Measurements from ENCODE around the gene ADGRL3.
"Not testable (repeated sequence)": the region's sequence is repeated elsewhere in the genome, so short reads cannot be mapped to it uniquely, and the experiment has no call there.

Gene ADGRL3

DNA sequence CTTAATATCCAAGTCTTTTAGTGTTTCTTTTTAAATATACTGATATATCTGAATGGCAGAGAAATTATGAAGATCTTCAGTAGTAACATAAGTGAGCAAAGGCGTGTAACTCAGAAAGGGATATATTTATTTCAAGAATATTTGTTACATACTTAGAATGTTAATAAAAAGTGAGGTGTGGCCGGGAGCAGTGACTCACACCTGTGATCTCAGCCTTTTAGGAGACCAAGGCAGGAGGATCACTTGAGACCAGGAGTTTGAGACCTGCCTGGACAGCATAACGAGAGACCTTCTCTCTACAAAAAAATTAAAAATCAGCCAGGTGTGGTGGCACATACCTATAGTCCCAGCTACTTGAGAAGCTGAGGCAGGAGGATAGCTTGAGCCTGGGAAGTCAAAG, 651.0 kb downstream of the ADGRL3 start:
- no peak for DNase-seq

DNA sequence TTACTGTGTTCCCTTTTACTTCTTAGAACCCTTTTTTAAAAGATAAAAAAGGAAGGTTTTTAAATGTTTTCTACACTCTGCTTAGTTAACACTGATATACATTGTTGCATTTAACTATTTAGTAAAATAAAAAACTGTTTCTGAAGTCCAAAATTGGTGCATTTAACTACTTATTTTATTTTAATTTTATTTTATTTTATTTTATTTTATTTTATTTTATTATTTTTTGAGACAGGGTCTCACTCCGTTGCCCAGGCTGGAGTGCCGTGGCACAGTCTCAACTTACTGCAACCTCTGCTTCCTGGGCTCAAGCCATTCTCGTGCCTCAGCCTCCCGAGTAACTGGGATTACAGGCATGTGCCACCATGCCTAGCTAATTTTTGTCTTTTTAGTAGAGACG, 652.0 kb downstream of the ADGRL3 start:
- DNase-seq = not testable (repeated sequence)

DNA sequence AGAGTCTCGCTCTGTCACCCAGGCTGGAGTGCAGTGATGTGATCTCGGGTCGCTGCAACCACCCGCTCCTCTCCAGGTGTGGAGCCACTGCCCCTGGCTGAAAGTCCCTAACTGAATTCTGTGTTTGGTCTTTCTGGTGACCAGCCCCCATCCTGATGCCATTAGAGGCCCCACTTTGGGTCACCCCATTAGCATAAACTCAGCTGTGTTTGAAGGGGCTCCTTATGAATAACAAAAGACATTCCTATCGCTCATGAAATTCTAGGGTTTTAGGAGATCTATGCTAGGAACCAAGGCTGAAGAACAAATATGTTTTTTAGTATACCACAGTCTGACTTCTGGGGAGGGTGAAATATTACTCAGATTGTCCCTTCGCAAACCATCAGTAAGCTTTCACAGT, 652.9 kb downstream of the ADGRL3 start:
- no peak for DNase-seq

DNA sequence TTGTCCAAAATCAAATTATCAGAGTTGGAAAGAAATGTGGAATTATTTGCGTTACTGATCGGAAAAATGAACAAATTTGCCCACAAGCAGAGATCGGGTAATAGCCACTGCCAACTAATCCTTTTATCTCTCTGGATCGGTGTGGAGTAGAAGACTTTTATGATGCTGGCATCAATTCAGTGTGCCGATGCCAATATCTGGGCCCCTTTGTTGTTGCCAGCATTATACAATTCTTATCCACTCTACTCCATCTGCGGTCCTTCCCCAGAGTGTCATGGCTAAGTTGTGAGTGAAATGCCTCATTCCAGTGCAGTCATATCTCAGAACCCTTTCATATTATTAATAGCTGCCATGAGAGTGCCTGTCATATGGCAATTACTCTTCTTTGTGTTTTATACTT, 660.2 kb downstream of the ADGRL3 start:
- no peak for DNase-seq

DNA sequence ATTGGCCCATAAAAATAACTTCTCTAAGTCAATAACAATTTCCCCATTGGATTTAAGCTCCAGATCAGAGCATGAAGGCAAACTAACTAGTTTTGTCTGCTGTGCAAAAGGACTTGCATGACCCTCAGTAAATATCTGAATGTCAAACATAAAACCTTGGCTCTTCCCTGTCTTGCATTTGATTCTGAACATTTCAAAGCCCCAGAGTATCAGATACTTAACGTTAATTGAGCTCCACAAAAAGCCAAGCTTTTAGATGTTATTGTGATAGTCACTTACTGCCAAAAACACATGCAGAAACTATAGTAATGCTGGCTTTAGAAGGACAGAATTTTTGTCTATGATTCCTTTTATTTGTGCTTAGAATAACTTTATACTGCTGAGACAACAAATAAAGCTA, 664.2 kb downstream of the ADGRL3 start:
- no peak for DNase-seq

DNA sequence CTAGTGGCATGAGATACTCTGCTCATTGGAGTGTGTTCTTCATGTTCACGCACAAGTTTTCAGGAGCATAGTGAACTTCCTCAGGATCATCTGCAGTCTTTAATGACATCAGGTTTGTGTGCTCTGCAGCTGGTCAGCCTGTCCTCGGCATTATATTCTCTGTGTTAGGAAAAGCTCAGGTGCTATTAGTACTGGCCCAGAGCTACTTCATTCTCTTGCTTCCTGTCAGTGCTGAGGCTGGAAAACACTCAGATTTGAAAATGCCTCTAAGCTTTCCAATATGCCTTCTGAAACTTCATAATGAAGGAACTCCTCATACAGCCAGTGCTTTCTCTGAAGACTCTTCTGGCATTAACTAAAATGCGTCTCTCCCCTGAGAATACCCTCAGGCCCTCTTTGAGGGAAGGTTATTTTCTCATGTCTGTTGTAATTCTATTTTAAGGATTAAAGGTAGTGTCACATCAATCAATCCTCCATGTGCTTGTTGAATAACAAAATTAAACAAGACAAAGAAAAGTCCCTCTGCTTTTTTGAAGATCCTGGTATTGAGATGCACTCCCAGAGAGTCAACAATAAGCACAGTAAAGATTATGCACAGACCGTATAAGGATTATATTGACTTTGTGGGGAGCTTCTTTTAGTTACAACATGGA, 666.4 kb downstream of the ADGRL3 start:
- DNase-seq = no peak

DNA sequence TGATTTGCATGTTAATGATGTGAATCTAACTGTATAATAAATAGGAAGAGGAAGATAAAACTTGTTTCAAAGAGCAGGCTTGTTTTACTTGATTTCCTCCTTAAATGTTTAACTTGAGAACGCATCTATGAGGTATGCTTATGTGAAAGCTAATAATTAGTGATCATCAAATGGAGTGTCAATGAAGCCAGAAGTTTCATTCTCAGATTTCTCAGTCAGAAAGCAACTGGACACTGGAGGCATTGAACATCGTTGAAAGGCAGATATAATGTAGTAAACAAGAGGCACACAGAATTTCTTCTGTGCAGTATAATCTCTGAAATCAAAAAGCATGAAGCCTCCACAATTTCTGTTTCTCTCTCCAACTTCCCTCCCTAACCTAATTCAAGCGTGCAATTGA, 672.9 kb downstream of the ADGRL3 start:
- no peak for DNase-seq

DNA sequence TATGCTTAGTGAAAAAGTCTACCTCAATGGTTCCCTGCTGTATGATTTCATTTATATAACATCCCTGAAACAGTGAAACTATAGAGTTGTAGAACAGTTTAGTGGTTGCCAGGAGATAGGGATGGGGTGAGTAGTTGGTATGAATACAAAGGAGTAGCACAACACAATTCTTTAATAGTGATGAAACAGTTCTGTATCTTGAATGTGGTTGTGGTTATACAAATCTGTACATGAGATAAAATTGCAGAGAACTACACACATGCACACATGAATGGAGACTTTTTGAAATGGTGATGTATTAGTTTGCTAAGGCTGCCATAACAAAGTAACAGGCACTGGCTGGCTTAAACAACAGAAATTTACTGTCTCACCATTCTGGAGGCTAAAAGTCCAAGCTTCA, 677.1 kb downstream of the ADGRL3 start:
- no peak for DNase-seq

DNA sequence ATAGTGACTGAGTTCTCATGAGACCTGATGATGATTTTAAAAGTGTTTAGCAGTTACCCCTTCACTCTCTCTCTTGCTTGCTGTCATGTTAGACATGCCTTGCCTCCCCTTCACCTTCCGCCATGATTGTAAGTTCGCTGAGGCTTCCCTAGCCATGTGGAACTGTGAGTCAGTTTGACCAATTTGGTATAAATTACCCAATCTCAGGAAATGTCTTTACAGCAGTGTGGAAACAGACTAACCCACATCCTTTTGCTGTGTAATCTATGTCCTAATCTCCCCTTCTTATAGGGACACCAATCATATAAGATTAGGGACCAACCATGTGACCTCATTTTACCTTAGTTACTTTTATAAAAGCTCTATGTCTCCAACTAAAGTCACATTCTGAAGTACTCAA, 677.8 kb downstream of the ADGRL3 start:
- no peak for DNase-seq

DNA sequence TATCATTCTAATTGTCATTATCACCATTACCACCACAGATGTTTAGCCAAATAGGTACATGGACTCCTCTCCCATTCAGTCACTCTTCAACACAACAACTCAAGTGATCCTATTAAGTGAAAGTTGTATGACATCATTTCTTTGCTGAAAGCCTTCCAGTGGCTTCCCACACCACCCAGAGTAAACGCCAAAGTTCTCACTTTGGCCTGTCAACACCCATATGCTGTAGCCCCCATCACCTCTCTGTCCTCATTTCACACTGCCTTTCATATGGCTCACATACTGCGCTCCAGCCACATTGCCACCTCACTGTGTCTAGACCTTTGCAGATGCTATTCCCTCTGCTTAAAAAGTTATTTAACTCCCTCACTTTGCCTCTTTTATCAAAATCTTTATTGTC, 682.3 kb downstream of the ADGRL3 start:
- no peak for DNase-seq

DNA sequence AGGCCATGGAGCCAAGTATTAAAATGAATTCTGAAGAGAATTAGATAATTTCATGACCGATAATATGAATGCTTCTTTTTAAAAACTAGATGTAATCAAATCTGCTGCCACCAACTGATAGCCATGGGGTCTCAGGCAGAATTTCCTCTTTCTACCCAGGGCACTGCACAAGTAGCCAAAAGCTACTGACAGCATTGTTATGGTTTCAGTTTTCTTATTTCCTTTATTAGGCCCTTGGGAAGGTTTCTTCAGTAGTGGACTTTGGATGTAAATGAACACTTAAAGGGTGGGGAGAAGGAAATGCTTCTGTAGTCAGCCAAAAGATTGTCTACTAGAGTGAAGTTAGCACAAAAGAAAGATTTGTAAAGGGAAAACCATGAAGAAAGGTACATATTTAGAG, 686.0 kb downstream of the ADGRL3 start:
- no peak for DNase-seq

DNA sequence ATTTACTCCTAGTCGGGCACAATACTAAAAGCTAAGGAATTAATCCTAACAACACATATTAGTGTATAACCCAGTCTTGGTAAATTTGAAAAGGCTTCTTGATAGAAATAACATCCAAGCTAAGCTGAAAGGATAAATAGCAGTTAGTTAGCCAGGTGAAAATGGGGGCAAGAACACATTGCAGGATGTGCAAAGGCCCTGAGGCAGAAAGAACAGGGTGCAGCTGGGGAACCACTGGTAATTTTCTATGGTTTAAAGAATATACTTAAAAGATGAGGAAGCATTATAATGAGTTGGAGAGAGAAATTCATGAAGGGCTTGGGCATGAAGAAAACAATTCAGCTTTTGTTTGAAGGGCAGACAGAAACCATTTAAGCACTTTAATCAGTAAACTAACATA, 689.0 kb downstream of the ADGRL3 start:
- no peak for DNase-seq

DNA sequence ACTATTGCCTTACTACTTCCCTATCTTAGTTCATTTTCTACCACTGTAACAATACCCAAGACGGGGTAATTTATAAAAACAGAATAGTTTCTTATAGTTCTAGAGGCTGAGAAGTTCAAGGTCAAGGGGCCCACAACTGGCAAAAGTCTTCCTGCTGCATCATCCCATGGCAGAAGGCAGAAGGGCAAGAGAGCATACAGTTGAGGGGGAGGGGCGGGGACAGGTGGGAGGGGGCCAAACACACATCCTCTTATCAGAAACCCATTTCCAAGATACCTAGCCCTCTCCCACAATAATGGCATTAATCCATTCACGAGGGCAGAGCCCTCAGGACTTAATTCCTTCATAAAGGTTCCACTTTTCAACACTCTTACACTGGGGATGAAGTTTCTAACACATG, 690.2 kb downstream of the ADGRL3 start:
- DNase-seq = no peak

DNA sequence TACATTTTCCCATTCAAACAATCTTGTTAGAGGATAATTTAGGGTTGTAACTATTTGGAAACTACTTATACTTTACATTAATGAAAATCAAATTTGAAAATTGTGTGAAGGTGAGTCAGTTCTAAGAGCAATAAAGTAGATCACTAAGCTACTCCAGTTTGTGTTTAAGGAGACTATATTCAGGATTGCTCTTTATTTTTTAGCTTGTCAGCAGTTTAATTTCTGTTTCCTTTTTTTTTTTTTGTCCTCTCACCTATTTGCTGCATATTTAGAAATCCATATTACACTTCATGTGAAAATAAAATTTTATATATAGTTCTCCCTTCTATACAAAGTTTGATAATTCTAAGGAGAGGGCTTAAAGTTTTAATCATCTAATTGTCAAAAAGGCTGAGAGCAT, 691.8 kb downstream of the ADGRL3 start:
- DNase-seq = no peak

DNA sequence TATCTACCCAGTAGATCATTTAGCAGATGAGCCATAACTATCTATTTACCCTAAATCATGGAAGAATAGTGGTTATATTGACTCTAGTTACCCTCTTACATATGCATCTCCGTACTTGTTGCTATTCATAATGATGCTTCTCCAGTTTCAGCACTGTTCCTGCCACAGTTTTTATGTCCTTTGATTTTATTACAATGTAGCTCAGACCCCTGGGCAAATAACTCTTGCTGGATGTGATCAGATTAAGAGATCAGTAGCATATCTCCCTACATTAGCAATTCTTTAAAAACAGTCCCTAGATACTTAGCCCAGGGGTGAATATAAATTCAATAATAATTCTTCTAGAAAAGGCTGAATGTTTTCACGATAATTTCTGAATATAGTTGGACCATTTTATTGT, 696.5 kb downstream of the ADGRL3 start:
- DNase-seq = no peak

DNA sequence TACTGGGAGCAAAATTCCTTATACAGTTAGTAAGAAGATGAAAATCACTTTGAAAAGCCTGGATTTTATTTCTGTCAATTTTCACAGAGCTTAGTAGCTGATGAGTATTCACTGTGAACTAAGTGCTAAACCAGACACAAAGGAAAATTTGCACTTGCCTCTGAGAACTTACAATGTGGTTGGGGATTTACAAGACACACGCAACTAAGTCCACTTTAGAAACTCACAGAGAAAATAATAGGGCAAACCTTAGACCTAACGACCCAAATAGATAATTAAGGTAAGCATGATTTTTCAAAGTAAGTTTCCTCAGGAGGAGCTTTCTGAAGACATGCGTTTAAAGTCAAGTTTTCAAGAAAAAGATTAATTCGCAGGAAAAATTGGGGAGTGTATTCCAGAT, 708.9 kb downstream of the ADGRL3 start:
- no peak for DNase-seq

DNA sequence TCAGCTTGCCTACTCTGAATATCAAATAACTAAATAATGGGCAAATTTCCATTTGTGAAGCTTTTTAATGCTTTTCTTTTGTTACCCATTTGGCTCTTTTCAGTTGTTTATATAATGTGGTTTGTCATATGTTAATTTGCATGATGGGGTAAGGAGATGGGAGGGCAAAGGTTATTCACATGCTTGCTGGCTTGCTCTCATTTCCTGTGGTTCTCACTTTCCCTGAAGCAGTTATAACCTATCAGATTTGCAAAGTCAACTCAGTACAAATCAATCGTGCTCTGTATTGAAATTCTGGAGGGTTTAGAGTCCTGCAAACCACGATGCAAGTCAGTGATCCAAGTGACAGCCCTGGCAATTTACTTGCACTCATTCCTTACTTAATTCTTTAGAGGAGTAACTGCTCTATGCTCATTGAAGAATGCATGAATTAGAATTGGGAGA, 711.2 kb downstream of the ADGRL3 start:
- no peak for DNase-seq

DNA sequence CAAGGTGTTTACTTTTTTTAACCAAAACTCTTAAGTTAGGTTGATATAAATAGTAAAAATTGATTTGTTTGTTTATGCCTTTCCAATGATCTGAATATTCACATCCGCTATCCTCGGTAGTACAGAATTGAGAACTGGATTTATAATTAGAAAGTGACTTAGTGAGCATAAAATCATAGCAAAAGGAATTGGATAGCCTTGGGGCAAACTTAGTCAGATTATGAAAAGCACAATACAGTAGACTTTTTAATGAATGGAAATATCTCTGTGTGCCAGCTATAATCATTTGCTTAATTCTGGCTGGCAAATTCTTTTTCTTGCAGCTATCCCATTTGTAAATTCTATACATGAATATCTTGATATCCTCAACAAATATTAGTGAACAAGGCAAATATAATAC, 713.5 kb downstream of the ADGRL3 start:
- no peak for DNase-seq

DNA sequence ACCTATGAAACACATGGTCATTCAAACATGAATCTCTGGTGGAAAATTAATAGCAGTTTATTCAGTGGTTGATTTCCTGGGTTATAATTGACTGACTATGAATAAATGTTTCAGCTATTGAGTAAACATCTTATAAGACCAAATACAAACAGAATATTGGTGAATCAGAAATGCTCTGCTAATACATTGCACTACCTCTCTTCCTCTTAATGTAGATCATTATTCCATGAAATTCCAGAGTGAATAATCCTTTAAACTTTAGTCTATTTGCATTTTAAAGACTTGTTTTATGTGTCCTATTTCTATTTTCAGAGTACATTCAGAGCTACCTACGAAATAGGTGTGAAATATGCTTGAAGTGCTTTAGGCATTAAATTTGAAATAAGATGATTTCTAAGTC, 715.4 kb downstream of the ADGRL3 start:
- DNase-seq = no peak

DNA sequence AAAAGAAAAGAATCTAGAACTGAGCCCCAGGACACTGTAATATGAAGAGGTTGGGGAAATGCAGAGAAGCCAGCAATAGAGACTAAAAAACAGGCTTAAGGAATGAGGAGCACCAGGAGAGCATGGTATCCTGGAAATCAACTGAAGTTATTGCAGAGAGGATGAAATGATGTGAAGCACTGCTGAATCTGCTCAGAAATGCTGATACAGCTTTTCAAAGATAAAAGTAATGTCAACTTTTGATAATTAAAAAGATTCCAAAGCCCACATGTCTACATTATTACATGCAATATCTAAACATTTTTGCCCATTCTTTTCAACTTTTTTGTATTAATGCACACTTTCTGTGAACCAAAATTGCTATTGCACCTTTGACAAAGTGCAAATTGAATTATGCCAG, 718.4 kb downstream of the ADGRL3 start:
- no peak for DNase-seq

DNA sequence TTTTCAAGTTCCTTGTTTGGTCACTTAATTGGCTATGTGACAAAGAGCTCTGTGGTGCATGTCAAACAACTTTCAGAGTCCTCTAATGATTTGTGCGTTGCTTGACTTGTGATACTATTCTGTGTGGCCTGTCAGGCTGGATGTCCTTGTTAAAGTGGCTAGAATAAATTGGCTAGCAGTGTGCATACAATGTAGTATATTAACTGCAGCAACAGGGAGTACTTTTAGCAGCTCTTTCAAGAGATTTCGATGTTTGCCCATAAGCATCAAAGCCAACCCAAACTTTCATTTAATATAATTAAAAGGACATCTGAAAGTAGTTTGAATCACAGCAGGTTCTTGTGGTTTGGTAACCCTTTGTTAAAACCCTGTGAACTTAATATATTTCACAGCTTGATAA, 718.9 kb downstream of the ADGRL3 start:
- no peak for DNase-seq

DNA sequence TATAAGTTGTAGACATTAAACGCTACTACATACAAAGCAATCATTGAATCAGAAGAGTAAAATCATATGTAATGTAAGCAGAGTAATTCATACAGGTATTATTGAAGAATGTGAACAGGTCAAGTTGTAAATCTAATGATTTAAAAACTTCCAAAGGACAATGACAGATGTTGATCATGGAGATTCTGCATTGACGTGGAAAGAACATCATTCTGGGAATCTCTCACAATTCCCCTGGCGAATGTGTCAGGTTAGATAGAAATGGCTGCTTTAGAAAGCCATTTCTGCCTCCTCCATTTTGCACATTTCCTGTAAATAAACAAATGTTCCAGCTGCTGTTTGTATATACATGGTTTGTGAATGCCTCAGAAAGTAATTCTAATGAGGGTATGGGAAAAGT, 719.4 kb downstream of the ADGRL3 start:
- DNase-seq = no peak

DNA sequence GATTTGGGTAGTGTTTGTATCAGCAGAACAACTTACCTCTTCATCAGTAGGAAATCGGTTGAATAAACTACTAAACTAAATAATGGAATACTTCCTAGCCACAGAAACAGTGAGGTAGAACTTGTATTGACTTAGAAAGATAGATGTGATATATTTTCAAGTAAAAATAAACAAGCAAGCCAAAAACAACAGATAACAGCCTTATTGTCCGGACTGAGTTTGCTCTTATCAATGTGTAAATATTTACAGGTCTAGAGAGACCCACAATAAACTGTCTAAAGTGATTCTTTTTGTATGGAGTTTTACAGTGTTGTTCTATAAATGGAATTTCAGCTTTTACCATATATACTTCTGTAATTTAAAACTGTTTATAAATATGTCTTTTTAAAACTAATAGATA, 721.8 kb downstream of the ADGRL3 start:
- no peak for DNase-seq

DNA sequence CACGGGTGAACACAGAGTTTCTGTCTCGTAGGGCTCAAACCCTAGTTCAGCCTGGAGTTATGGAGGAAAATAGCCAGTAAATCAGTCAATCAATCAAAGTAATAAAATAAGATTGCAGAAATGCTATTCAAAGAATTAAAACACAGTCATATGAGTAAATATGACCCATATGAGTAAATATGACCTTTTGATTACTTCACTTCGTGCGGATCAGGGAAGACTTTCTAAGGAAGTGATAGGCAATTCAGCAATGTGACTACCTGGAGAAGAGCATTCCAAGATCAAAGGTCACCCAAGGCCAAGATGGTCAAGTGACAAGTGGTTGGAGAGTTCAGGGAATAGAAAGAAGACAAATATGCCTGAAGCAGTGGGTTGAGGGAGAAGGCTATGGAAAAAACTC, 722.6 kb downstream of the ADGRL3 start:
- DNase-seq = no peak

DNA sequence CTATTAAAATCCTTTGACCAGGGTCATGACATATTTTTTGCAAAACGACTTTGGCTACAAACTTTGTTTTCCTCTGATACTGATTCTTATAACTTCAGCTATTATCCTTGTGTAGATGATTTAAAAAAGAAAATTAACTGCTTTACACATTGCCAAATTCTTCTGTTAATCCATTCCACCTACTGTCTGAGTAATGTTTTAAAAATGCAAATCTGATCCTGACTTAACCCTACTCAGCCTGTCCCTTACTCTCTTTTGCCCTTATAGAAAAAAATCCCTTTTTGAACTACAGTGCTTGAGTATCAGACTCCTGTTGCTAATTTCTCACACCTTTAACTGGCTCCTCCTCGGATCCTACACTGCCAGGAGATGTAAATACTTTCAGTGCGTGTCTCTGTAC, 723.1 kb downstream of the ADGRL3 start:
- DNase-seq = no peak

DNA sequence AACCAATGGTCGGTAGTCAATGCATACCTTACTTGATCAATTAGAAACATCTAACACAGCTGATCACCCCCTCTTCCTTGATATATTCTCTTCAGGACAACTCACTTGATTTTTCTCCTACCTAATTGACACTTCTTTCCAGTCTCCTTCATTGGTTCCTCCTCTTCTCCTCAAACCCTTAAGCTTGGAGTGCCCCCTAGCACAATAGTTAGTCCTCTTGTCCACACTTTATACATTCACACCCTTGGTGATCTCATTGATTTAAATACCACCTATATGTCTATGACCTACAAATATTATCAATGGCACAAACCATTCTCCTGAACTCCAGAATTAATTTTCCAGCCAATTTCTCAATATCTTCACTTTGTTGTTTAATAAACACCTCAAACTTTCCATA, 724.0 kb downstream of the ADGRL3 start:
- DNase-seq = no peak
